Activated CD4-positive, alpha-beta T cell treated with anti-CD3 and anti-CD28 coated beads for 1 hour (primary cell): Measurements from ENCODE around the gene ATF7IP.

Source experiments
- DNase-seq: peaks from one replicate; pipeline ENCODE4 v3.0.0-alpha.2; 2020

The ATF7IP gene

GRCh38 chr12:14505626-14506596 is 140.4 kb downstream of the ATF7IP start:
- no peak for DNase-seq

- DNase-seq, result no peak
Measured at GRCh38 chr12:14510574-14510973, 145.1 kb downstream of the ATF7IP start.

- no peak for DNase-seq
Measured at GRCh38 chr12:14514154-14514842, 148.8 kb downstream of the ATF7IP start.

GRCh38 chr12:14514946-14515345 is 149.5 kb downstream of the ATF7IP start:
- DNase-seq, result no peak

- DNase-seq, result no peak
Measured at GRCh38 chr12:14521822-14522221, 156.3 kb downstream of the ATF7IP start.

- no peak for DNase-seq
Measured at GRCh38 chr12:14525964-14526363, 160.5 kb downstream of the ATF7IP start.

GRCh38 chr12:14532152-14532551 is 166.7 kb downstream of the ATF7IP start:
- no peak for DNase-seq

GRCh38 chr12:14537088-14537487 is 171.6 kb downstream of the ATF7IP start:
- DNase-seq, result no peak

GRCh38 chr12:14540801-14541462 is 175.4 kb downstream of the ATF7IP start:
- no peak for DNase-seq

GRCh38 chr12:14545144-14546124 is 180.0 kb downstream of the ATF7IP start:
- DNase-seq, result no peak

GRCh38 chr12:14547571-14547970 is 182.1 kb downstream of the ATF7IP start:
- no peak for DNase-seq

- no peak for DNase-seq
Measured at GRCh38 chr12:14548609-14549008, 183.1 kb downstream of the ATF7IP start.
